H1 (cell line): ENCODE data around the gene NUPR1.

Source experiments
- CTCF ChIP-seq, 3 experiments: IDR thresholded peaks; 1 replicate in 2 of 3; 2 replicates in 1 of 3; pipeline versions ENCODE4 v1.5.1 to v1.6.1; 2011; ENCODE audit warnings: low read length in 3 of 3, mild to moderate bottlenecking in 3 of 3, inconsistent platforms in 2 of 3, low read depth in 1 of 3, moderate library complexity in 1 of 3; ENCODE audit not compliant: insufficient read depth in 1 of 3; ENCODE audit errors: control extremely low read depth in 1 of 3
- E2F6 ChIP-seq: IDR thresholded peaks from 2 replicates; pipeline ENCODE4 v1.6.1; 2012; ENCODE audit warnings: inconsistent platforms
- FOSL1 ChIP-seq: IDR thresholded peaks from 2 replicates; pipeline ENCODE4 v1.6.1; 2011; ENCODE audit warnings: mild to moderate bottlenecking, low read depth, low read length, moderate library complexity; ENCODE audit not compliant: insufficient read depth
- PHF8 ChIP-seq: fragments of 200-600 bp; sonication (generic); conservative IDR thresholded peaks from 2 replicates; pipeline ENCODE4 v1.7.1; 2012; ENCODE audit warnings: low read depth, mild to moderate bottlenecking, inconsistent platforms, low read length, moderate library complexity
- POLR2A ChIP-seq, 2 experiments: IDR thresholded peaks; 1 replicate in 1 of 2; 2 replicates in 1 of 2; pipeline ENCODE4 v1.6.1; 2011; ENCODE audit warnings: low read depth in 2 of 2, low read length in 2 of 2, mild to moderate bottlenecking in 2 of 2; ENCODE audit errors: control extremely low read depth in 1 of 2
- SIN3A ChIP-seq, 2 experiments: IDR thresholded peaks in 1 of 2; conservative IDR thresholded peaks in 1 of 2; 2 replicates each; pipeline ENCODE4 v1.6.1; 2011 to 2012; ENCODE audit warnings: low read length in 2 of 2, improper control_type of control experiment in 1 of 2, low read depth in 1 of 2, mild to moderate bottlenecking in 1 of 2

GRCh38 chr16:28573738-28574718 lies 35.3 kb upstream of the NUPR1 start:
- TF ChIP-seq CTCF (IDR thresholded peaks at IDR 0.05; ENCODE audit: control extremely low read depth in 1 of 3, insufficient read depth in 1 of 3, low read depth in 1 of 3, low read length in 3 of 3) = no peak
- TF ChIP-seq SIN3A (conservative IDR thresholded peaks at IDR 0.05 in 1 of 2, IDR thresholded peaks at IDR 0.05 in 1 of 2; ENCODE audit: low read depth in 1 of 2, low read length in 2 of 2) = no peak
- no peak for TF ChIP-seq PHF8
- TF ChIP-seq POLR2A (IDR thresholded peaks at IDR 0.05; ENCODE audit: control extremely low read depth in 1 of 2, low read depth in 2 of 2, low read length in 2 of 2) = no peak
- TF ChIP-seq E2F6 = no peak
- TF ChIP-seq FOSL1 = no peak
